ENCODE data around the gene ENOSF1. TPM values are rescaled to one million over a fixed set of nuclear protein-coding genes. Genes with fewer than 3 reads are reported as not detected.

The ENOSF1 gene
- total and polyA plus RNA-seq, 2 of the 13 experiments (the other 11 are each of a cell fraction or from before 2014, with no cell fraction given): 37.6 to 40.1 TPM

DNA sequence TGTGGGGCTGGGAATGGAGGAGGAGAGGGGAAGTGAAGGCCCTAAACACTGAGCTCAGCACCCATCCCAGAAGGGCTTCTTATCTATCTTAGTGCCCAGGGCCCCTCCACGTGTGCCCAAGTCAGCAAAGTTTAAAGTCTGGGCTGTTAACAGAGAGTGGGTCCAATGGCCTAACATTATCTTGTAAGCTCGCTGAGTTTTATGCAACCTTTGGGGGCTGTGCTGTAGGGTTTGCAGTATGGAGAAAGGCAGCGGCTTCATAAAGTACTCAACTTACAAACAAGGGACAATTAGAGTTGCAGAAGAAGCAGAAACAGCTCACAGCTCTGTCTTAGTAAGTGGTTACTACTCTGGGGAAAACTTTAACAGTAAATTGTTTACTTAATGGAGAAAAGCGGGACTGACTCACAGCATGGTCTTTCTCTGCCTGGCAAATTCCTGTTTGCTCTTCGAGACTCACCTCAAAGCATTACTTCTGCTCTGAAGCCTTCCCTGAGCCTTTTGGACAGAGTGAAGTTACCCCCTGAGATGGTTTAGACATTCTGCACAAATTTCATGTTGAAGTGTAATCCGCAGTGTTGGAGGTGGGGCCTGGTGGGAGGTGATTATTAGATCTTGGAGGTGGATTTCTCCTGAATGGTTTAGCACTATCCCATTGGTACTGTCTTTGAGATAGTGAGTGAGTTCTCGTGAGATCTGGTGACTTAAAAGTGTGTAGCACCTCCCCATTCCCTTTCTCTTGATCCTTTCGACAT lies 9.0 kb downstream of the ENOSF1 start (continued):
- TF ChIP-seq, protein P1, sequence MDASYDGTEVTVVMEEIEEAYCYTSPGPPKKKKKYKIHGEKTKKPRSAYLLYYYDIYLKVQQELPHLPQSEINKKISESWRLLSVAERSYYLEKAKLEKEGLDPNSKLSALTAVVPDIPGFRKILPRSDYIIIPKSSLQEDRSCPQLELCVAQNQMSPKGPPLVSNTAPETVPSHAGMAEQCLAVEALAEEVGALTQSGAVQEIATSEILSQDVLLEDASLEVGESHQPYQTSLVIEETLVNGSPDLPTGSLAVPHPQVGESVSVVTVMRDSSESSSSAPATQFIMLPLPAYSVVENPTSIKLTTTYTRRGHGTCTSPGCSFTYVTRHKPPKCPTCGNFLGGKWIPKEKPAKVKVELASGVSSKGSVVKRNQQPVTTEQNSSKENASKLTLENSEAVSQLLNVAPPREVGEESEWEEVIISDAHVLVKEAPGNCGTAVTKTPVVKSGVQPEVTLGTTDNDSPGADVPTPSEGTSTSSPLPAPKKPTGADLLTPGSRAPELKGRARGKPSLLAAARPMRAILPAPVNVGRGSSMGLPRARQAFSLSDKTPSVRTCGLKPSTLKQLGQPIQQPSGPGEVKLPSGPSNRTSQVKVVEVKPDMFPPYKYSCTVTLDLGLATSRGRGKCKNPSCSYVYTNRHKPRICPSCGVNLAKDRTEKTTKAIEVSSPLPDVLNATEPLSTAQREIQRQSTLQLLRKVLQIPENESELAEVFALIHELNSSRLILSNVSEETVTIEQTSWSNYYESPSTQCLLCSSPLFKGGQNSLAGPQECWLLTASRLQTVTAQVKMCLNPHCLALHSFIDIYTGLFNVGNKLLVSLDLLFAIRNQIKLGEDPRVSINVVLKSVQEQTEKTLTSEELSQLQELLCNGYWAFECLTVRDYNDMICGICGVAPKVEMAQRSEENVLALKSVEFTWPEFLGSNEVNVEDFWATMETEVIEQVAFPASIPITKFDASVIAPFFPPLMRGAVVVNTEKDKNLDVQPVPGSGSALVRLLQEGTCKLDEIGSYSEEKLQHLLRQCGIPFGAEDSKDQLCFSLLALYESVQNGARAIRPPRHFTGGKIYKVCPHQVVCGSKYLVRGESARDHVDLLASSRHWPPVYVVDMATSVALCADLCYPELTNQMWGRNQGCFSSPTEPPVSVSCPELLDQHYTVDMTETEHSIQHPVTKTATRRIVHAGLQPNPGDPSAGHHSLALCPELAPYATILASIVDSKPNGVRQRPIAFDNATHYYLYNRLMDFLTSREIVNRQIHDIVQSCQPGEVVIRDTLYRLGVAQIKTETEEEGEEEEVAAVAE (CRISPR knock-in tag; IDR thresholded peaks at IDR 0.05; ENCODE audit: borderline replicate concordance): no peak
- no peak for TF ChIP-seq SNAI1 (CRISPR knock-in tag; IDR thresholded peaks at IDR 0.05; ENCODE audit: borderline replicate concordance)
- TF ChIP-seq, protein P2, sequence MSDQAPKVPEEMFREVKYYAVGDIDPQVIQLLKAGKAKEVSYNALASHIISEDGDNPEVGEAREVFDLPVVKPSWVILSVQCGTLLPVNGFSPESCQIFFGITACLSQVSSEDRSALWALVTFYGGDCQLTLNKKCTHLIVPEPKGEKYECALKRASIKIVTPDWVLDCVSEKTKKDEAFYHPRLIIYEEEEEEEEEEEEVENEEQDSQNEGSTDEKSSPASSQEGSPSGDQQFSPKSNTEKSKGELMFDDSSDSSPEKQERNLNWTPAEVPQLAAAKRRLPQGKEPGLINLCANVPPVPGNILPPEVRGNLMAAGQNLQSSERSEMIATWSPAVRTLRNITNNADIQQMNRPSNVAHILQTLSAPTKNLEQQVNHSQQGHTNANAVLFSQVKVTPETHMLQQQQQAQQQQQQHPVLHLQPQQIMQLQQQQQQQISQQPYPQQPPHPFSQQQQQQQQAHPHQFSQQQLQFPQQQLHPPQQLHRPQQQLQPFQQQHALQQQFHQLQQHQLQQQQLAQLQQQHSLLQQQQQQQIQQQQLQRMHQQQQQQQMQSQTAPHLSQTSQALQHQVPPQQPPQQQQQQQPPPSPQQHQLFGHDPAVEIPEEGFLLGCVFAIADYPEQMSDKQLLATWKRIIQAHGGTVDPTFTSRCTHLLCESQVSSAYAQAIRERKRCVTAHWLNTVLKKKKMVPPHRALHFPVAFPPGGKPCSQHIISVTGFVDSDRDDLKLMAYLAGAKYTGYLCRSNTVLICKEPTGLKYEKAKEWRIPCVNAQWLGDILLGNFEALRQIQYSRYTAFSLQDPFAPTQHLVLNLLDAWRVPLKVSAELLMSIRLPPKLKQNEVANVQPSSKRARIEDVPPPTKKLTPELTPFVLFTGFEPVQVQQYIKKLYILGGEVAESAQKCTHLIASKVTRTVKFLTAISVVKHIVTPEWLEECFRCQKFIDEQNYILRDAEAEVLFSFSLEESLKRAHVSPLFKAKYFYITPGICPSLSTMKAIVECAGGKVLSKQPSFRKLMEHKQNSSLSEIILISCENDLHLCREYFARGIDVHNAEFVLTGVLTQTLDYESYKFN (CRISPR knock-in tag; conservative IDR thresholded peaks at IDR 0.05): 0 out of 2 replicates have a peak, but pooled peaks have one; percentile 39
- no peak for TF ChIP-seq ZFAT (CRISPR knock-in tag; conservative IDR thresholded peaks at IDR 0.05)
- TF ChIP-seq NFIB (CRISPR knock-in tag; IDR thresholded peaks at IDR 0.05; ENCODE audit: borderline replicate concordance): no peak
- no peak for TF ChIP-seq ZNF263 (CRISPR knock-in tag; IDR thresholded peaks at IDR 0.05)
- no peak for TF ChIP-seq ZNF569 (CRISPR knock-in tag; IDR thresholded peaks at IDR 0.05; ENCODE audit: borderline replicate concordance)
- no peak for TF ChIP-seq ARNT (IDR thresholded peaks at IDR 0.05)
- no peak for TF ChIP-seq FOXO1 (CRISPR knock-in tag; IDR thresholded peaks at IDR 0.05)
- TF ChIP-seq MXI1 (IDR thresholded peaks at IDR 0.05; ENCODE audit: borderline replicate concordance, low read depth, low read length): peak; percentile 37; the same call in 1 of the 3 replicates
- TF ChIP-seq, protein P3, sequence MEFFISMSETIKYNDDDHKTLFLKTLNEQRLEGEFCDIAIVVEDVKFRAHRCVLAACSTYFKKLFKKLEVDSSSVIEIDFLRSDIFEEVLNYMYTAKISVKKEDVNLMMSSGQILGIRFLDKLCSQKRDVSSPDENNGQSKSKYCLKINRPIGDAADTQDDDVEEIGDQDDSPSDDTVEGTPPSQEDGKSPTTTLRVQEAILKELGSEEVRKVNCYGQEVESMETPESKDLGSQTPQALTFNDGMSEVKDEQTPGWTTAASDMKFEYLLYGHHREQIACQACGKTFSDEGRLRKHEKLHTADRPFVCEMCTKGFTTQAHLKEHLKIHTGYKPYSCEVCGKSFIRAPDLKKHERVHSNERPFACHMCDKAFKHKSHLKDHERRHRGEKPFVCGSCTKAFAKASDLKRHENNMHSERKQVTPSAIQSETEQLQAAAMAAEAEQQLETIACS (CRISPR knock-in tag; IDR thresholded peaks at IDR 0.05): no peak
- TF ChIP-seq, protein P4, sequence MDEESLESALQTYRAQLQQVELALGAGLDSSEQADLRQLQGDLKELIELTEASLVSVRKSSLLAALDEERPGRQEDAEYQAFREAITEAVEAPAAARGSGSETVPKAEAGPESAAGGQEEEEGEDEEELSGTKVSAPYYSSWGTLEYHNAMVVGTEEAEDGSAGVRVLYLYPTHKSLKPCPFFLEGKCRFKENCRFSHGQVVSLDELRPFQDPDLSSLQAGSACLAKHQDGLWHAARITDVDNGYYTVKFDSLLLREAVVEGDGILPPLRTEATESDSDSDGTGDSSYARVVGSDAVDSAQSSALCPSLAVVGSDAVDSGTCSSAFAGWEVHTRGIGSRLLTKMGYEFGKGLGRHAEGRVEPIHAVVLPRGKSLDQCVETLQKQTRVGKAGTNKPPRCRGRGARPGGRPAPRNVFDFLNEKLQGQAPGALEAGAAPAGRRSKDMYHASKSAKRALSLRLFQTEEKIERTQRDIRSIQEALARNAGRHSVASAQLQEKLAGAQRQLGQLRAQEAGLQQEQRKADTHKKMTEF (CRISPR knock-in tag; IDR thresholded peaks at IDR 0.05): peak; percentile 21; the same call in 1 of the 2 replicates
- TF ChIP-seq ZNF547 (CRISPR knock-in tag; IDR thresholded peaks at IDR 0.05): no peak
- TF ChIP-seq RBFOX2 (IDR thresholded peaks at IDR 0.05; ENCODE audit: low read depth, low read length): 0 out of 2 replicates have a peak, but pooled peaks have one; percentile 29
- TF ChIP-seq ZNF20 (CRISPR knock-in tag; IDR thresholded peaks at IDR 0.05): no peak
- no peak for TF ChIP-seq ZNF670 (CRISPR knock-in tag; IDR thresholded peaks at IDR 0.05; ENCODE audit: borderline replicate concordance)
- no peak for TF ChIP-seq ZC3H4 (CRISPR knock-in tag; IDR thresholded peaks at IDR 0.05; ENCODE audit: borderline replicate concordance)

Data from HepG2 (cell line).